Activated T-helper 1 cell treated with anti-CD3 and anti-CD28 coated beads, Interleukin-2, amount 50 U/mL, for 16 hours (primary cell): ENCODE results near the gene CALN1.
"Not testable (repeated sequence)": the region's sequence is repeated elsewhere in the genome, so short reads cannot be mapped to it uniquely, and the experiment has no call there.

ENCODE experiments used
- DNase-seq, 2 donors: peaks; one replicate each; pipeline ENCODE4 v3.0.0-alpha.2; 2020; ENCODE audit warnings: low read depth in 1 of 2, low spot score in 1 of 2

The CALN1 gene

DNA sequence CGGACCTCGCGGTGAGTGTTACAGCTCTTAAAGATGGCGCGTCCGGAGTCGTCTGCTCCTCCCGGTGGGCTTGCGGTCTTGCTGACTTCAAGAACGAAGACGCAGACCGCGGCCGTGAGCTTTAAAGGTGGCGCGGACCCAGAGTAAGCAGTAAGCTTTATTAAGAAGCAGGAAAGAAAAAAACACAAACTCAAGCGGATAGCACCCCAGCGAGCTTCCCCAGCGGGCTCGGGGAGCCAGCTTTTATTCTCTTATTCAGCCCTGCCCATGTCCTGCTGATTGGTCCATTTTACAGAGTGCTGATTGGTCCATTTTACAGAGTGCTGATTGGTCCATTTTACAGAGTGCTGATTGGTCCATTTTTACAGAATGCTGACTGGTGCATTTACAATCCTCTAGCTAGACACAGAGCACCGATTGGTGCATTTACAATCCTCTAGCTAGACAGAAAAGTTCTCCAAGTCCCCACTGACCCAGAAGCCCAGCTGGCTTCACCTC is at the start of gene CALN1:
CALN1 (minus strand) TSS at position 218 of the 498 bp plus-strand sequence.
- not testable (repeated sequence) for DNase-seq

DNA sequence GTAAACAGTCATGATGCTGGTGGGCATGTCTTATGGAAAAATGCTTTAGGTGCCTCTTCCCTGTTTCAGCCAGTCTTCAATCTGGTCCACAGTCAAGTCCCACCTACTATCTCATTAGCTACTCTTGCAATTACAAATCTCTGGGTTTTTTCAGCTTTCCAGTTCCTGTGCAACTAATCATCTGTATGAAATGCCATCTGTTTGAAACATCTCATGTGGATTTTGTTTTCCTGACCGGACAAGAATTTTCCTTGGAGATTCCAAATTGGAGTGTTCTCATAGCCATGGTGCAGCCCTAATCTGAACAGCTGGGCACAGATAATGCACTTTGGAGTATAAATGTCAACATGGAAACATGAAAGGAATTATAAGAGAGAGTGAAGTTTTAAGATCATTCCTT is 41.3 kb upstream of the CALN1 start:
- DNase-seq, result no peak

DNA sequence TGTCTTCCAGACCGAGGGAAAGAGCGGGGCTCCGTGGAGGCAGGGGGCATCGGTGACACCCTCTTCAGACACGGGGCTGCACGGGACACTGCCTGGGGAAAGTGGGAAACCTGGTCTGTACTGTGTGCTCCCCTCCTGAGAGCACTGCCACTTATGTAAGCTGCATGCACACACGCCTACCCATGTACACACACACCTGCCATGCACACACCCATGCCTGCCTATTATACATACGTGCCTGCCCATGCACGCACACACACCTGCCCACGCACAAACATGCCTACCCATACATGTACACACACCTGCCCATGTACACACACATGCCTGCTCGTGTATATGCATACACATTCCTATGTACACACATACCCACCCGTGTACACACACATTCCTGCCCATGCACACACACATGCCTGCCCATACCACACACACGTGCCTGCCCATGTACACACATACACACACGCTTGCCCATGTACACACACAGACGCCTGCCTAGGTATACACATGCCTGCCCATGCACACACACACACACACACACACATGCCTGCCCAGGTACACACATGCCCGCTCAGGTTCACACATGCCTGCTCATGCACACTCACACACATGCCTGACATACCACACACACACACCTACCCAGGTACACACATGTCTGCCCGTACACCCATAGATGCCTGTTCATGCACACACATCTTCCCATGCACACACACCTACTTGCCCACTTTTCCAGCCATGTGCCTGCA is 35.5 kb upstream of the CALN1 start:
- DNase-seq, result no peak

DNA sequence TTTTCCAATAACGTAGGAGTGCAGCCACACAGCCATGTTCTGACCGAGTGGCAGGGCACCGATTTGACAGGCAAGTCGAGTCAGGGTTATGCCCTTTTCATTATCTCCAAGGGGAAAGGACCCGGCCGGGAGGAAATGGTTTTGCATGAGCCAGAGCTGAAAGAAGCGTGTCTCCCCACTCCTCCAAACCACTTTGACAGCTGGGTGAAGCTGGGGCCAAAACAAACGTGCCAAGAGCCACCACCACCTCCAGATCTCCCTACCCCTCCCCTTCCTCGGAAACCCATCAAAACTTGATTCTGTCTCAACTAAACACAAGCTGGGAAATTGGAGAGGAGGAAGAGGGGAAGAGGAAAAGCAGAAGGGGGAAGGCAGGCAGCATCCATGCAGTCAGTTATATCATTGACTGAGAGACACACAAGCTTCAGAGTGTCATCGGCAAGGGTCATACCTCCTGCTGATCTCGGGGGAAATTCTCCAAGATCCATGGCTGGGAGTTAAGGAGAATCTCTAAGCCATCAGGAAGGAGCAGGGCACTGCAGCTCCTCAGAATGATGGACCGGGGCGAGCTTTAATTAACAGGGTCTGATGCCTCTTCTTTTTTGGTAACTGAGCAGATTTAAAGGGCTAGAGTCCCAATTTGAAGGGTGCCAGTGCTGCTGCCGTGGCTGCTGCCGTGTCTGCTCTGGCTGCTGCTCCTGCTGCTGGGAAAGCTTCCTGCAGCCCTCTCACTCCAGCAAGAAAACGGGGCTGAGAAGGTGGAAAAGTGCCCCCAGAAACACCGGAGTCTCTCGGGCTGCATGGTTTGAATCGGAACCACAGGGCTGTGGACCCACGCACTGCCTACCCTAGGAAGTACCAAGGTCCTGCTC is 34.7 kb upstream of the CALN1 start:
- no peak for DNase-seq

DNA sequence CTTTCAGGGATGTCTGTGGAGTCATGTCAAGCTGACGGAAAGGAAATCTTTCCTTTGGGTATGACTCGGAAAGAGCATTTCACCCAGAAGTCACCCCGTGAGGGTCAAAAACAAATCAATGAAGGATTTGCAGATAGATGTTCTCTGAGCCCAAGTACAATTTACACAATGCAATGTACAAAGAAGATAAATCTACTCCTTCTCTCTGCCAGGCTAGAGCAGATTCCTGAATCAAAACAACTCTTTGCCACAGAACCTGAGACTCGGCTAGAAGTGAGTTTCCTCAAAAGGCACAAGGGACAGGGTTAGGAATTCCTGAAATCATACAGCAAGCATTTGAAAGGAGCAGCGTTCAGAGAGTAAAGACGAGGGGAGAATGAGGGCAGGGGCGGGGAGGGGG is 34.0 kb upstream of the CALN1 start:
- no peak for DNase-seq

DNA sequence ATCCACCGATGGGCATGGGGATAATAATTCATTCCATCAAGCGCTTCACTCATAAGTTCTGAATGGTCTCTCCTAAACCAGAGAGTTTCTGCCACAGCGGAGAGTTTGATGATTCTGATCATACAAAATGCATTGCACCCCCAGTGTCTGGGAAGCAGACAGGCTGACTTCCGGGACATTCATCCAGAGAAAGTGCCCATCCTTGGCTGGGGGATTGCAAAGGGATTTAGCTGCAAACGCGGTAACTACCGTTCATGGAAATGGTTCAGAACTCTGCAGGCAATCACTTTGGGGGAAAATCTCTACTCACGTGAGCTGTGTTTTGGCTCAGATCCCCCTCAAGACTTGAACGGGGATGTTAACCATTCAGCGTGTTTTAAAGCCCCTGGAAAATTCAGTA is 33.4 kb upstream of the CALN1 start:
- DNase-seq, result no peak

DNA sequence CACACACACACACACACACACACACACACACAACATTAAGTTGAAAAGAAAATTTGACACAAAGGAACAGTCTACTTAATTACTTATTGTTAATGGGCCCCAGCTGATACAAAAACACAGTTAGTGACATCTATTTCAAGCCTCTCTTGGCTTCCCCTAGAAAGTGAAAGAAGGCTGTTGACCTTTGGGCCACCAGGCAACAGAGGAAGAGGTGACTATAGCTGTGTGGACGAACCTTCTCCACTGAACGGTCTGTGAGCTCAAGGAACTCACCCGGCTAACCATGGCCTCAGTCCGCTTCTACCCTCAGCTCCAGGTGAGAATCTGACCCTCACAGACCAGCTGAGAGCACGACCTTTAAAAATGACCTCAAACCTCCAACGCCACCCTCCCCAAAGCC is 32.9 kb upstream of the CALN1 start:
- DNase-seq, result no peak

DNA sequence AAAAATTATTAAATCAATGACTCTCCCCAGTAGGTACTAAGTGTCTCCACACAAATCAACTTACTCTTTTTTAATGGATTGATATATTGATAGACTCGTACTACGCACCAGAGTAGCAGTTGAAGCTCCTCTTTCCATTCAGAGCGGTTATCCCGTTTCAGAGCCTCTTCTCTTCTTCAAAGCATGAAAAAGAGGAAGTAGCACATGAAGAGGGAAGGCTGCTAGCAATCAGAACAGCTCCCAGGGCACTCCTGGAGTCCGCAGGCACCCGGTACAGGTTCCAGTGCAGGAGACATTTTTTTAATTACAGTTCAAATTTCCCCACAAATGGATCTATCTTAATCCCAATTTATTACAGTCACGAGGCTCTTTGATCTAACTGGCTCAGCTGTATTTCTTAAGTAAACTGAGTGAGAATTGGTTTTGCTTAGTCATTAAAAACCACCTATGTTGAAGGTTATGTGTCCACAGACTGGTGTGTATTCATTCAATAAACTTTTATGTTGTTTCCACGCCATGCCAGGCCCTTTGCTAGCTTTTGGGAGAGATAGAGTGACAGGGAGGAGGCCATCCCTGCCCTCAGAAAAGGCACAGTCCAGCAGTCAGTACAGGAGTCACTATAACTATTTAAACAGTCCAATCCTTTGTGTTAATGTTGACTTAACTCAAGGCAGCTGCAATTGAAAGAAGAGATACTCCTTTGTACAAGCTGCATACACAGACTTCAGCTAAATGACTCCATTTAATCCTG is 32.1 kb upstream of the CALN1 start:
- DNase-seq, result no peak

DNA sequence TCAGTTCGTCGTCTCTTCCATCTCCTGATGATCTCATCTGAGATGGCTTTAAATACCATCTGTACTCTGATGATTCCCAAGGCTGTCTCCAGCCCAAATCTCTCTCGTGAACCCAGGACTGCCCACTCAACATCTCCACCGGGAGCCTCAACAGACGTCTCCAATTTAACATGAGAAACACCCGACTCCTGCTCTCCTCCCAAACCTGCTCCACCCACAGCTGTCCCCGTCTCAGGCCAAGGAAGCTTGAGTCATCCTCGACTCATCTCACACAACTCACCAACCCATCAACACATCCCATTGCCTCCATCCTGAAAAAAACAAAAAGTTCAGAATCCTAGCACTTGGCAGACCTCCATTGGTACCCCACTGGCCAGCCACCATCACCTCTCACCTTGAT is 29.7 kb upstream of the CALN1 start:
- no peak for DNase-seq

DNA sequence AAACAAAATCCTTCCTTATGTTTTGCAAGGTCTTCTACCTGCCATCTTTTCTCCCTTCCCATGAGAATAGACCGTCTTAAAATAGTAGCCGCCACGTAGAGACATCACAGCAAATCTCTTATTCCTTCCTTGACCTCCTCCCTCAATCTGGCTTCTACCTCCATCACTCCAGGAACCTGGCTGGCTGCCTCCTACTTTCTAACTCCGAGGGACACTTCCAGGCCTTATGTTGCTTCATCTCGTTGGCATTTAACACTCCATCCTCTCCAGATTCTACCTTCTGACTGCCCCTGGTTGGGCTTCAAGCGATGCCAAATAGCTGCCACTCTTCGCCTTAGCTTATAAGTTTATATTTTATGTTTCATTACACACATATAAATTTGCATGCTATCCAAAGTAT is 26.4 kb upstream of the CALN1 start:
- DNase-seq, result no peak

DNA sequence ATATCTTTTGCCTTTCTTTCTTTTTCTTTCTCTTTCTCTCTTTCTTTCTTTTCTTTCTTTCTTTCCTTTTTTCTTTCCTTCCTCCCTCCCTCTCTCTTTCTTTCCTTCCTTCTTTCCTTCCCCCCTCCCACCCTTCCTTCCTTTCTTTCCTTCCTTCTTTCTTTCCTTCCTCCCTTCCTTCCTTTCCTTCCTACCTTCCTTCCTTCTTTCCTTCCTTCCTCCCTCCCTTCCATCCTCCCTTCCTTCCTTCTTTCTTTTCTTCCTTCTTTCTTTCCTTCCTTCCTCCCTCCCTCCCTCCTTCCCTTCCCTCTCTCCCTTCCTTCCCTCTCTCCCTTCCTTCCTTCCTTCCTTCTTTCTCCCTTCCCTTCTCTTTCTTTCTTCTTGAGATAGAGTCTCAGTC is 25.5 kb upstream of the CALN1 start:
- no peak for DNase-seq

DNA sequence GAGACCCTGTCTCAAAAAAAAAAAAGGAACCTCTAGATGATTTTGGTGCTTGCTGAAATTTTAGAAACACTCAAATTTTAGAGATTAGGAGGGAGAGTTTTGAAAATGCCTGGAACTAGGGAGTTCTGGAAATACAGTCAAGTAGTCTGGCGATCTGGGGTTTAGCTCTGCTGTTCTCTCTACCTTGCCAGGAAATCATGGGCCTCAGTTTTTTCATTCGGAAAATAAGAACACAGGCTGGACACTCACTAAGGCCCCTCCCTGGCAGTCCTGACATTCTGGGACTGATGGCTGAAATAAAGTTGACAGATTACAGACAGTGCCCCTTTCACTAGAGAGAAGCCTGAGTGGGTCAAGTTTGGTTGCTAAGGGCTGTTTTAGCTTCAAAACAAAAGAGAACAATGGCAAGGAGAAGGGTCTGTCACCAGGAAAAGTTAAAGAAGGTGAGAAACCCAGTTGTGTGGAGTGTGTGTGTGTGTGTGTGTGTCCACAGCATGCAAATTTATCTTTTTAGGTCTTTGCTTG is 25.0 kb upstream of the CALN1 start:
- no peak for DNase-seq

DNA sequence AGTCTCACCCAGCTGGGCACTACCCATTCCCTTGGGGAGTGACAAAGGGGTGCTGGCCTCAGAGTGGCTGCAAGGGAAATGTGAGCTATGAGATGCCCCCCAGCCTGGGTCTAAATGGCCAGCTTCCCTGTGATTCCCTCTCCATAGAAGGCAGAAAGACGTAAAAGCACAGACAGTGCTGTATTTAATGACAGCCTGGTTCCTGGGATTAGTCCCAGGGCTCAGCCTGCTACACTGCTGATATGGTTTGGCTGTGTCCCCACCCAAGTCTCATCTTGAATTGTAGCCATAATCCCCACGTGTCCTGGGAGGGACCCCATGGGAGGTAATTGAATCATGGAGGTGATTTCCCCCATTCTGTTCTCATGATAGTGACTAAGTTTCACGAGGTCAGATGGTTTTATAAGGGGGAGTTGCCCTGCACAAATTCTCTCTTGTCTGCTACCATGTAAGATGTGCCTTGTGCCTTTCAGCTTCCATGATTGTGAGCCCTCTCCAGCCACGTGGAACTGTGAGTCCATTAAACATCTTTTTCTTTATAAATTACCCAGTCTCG is 23.9 kb upstream of the CALN1 start:
- no peak for DNase-seq

DNA sequence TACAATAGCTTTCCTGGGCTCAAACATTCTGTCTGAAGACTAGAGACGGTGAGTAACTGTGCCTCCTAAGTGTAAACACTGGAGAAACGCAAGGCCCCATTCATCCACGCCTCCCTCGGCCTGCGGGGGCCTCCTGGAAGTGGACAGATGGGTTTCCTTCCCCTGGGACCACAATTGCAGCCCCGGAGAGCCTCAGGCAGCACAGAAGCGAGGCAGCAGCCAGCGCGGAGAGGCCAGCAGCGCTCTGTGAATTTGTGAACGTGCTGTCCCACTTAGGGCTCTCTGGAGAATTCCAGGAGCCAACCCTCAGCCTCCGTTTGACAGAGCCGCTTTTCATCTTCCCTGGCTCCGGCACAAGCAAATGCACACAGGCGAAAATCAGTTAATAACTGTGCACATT is 23.2 kb upstream of the CALN1 start:
- no peak for DNase-seq

DNA sequence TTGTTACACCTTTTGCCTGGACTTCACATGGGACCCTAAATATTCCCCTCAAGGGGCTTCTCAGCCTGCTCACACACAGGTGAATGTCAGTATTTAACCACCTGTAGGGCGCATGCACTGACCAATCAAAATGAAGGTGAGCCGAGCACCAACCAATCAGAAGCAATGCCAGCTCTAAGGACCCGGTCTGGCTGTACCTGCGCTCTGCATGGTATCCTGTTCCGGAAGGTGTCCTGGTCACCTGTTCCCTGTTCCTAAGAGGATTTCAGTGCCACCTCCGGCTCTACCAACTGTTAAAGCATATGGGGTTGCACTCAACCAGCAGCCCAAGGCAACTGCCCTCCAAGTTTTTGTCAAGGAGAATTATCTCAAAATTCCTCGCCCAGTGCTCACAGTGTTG is 18.4 kb upstream of the CALN1 start:
- no peak for DNase-seq

DNA sequence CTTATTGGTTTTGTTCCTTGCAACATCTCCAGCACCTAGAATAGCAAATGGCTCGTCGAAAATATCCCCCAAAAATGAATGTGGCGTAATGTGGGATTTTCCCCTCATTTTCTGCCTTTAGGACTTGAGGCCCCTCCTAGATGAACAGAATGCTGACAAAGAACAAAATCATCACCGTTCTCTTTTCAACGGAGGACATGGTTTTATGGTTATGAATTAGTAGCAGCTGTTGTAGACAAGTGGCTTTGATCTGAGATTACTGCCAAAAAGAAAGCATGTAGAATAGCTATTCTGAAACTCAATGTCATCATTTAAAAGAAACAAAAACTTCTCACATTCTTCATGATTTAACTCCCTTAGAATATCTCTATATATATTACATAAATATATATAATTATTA is 17.2 kb upstream of the CALN1 start:
- no peak for DNase-seq

DNA sequence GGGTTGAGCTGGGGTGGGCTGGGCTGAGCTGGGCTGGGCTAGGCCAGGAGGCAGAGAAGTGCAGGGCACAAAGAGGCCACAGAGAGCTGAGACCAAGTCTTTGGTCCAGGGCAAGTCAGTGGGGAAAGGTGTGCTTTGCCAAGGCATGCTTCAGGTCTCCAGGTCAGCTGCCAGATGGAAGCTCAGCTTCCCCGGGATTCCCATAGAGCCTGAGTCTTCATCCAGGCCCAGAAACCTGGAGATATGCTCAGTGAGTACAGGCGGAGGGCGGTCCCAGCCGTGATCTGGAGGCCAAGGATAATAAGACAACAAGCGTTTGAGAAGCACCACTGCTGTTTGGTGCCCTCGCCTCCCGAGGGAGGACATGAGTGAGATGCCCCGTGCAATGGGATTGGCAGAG is 4.7 kb upstream of the CALN1 start:
- DNase-seq, result no peak

DNA sequence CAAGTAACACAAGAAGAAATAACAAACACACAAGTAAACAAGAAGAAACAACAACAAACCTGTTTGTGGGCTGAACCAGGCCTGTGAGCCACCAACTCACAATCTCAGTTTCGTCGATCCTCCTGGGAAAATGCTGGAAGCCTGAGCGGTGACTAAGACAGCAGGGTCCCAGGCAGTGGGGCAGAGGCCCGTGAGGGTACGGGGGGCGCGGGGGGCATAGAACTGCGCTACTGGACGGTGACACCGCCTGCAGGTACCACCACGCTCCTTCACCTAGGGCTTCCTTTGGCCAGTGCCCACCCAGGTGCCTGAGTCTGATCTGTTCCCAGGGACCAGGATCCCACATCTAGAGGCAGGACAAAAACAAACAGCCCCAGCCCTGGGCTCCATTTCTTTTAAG is 3.4 kb upstream of the CALN1 start:
- DNase-seq, result no peak

DNA sequence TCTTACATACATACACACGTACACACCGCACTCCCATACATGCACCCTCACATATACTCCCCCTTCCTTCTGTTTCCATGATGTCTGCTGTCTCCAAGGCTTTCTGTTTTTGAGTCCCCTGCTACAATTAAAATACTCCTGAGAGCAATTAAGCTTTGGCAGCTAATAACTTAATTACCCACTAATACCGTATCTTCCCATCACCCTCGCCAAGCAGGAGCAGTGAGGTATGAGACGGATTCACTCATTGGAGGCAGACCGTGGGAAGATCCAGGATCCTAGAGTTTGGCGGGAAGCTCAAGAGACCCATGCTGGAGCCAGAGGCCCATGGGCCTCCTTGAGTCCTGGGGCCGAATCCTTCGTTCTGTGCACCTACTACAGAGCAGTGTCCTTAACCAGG is 1.7 kb upstream of the CALN1 start:
- no peak for DNase-seq

DNA sequence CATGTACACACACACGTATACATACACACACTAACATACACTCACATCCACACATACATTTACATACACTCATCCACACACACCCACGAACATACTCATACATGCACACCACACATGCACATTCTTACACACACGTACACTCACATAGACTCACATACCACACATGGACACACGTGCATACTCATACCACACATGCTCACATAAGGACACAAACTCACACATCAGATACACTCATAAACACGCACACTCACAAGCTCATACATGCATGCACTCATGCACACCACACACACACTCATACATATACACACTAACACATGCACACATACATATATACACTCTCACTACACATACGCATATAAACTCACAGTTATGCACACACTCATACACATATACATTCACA is 1.2 kb upstream of the CALN1 start:
- DNase-seq, result no peak

DNA sequence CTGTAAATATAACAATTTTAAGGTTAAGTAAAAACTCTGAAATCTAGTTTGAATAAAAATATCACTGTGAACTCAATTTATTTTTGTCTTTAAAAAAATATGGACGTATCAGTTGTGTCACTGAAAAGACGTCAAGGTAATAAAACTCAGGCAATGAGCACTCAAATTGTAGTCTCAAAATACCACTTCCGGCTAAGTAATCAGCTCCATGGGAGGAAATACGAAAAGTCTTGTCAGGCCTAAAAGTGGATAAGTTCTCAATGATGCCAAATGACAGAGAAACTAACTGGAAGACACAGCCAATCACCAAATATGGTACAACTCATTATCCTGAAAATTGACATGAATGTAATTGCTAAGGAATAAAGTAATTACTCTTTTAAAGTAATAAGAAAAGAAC is 719 bp downstream of the CALN1 start:
- no peak for DNase-seq
